Endothelial cell of umbilical vein (primary cell): Measurements from ENCODE around the gene GSTM3.

Experiments used
- CTCF ChIP-seq, 2 donors: IDR thresholded peaks; 1 replicate in 1 of 2; 2 replicates in 1 of 2; pipeline ENCODE4 v1.5.1; 2011; ENCODE audit warnings: low read length in 2 of 2, mild to moderate bottlenecking in 2 of 2, moderate library complexity in 2 of 2, control low read depth in 1 of 2, inconsistent platforms in 1 of 2, low read depth in 1 of 2; ENCODE audit not compliant: insufficient read depth in 1 of 2; ENCODE audit errors: extremely low read depth in 1 of 2
- EZH2 ChIP-seq: IDR thresholded peaks from 2 replicates; pipeline ENCODE4 v1.6.1; 2012; ENCODE audit warnings: borderline replicate concordance, low read depth, mild to moderate bottlenecking, moderate library complexity, low read length, inconsistent platforms; ENCODE audit not compliant: severe bottlenecking
- FOS ChIP-seq: IDR thresholded peaks from 2 replicates; pipeline ENCODE4 v1.6.1; 2011; ENCODE audit warnings: mild to moderate bottlenecking, low read length, moderate library complexity, borderline replicate concordance; ENCODE audit not compliant: insufficient read depth
- POLR2A ChIP-seq: IDR thresholded peaks from 2 replicates; pipeline ENCODE4 v1.6.1; 2012; ENCODE audit warnings: low read depth, mild to moderate bottlenecking, control low read depth, low read length

GRCh38 chr1:109790329-109790728 lies 49.5 kb upstream of the GSTM3 start:
- TF ChIP-seq CTCF (IDR thresholded peaks at IDR 0.05; ENCODE audit: extremely low read depth in 1 of 2, insufficient read depth in 1 of 2, low read depth in 1 of 2, low read length in 2 of 2) (no peak), EZH2 (no peak), FOS (no peak), POLR2A (no peak)
